Measurements from ENCODE around the gene FKBP2. TPM values are rescaled to one million over a fixed set of nuclear protein-coding genes. Genes with fewer than 3 reads are reported as not detected.
A peak's percentile ranks its signal among the peaks of the same experiment; 100 is the strongest.

FKBP2 gene
- total and polyA plus RNA-seq, 7 donors: 49.2 to 213 (median 70.5) TPM

- H3K27ac ChIP-seq: peak within 1 kb of the TSS; percentile 89 to 94 (median 92)
- DNase-seq: peak; percentile 96
- peaks cover 0 to 53% (median 37%) of the 10 kb centered on the region in 4 donors for H3K4me1 ChIP-seq
- intact Hi-C loops (cut with DNase I): loop anchor here (5.0 kb wide), 1 partner anchor 39 kb away; the partner anchor contains the start of gene STIP1
- TF ChIP-seq, protein P1, sequence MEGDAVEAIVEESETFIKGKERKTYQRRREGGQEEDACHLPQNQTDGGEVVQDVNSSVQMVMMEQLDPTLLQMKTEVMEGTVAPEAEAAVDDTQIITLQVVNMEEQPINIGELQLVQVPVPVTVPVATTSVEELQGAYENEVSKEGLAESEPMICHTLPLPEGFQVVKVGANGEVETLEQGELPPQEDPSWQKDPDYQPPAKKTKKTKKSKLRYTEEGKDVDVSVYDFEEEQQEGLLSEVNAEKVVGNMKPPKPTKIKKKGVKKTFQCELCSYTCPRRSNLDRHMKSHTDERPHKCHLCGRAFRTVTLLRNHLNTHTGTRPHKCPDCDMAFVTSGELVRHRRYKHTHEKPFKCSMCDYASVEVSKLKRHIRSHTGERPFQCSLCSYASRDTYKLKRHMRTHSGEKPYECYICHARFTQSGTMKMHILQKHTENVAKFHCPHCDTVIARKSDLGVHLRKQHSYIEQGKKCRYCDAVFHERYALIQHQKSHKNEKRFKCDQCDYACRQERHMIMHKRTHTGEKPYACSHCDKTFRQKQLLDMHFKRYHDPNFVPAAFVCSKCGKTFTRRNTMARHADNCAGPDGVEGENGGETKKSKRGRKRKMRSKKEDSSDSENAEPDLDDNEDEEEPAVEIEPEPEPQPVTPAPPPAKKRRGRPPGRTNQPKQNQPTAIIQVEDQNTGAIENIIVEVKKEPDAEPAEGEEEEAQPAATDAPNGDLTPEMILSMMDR (IDR thresholded peaks at IDR 0.05): peak in 1 of 4 experiments; percentile 18
- TF ChIP-seq EP300 (IDR thresholded peaks at IDR 0.05) (no peak), POLR2AphosphoS5 (IDR thresholded peaks at IDR 0.05) (peak; percentile 88 to 96 (median 92)), POLR2A (IDR thresholded peaks at IDR 0.05) (peak; percentile 90 to 95)
- H3K4me3 ChIP-seq: peak within 1 kb of the TSS; percentile 71 to 89 (median 80)
- 1% methylated on average over 54 of the region's 54 CpGs for WGBS, 2 donors
- no peaks in the 10 kb centered on the region for H3K9me3 ChIP-seq
- H3K36me3 ChIP-seq: peaks cover 0 to 14% (median 0%) of the 10 kb centered on the region in 4 donors
- H3K27me3 ChIP-seq: no peaks in the 10 kb centered on the region
These were observed 15.0 kb upstream of the FKBP2 start, which contains the start of the genes NUDT22 and TRPT1 for GRCh38 chr11:64225608-64226506. Gene NUDT22, plus strand, starts transcription at chr11:64226274. Its CDS starts 379 bp downstream, at chr11:64226653. Gene TRPT1, minus strand, starts transcription at chr11:64226186. Its CDS starts 326 bp downstream, at chr11:64225860.

- DNase-seq: peak; percentile 80
- no peak for TF ChIP-seq EP300 (IDR thresholded peaks at IDR 0.05)
- TF ChIP-seq, protein P1 (IDR thresholded peaks at IDR 0.05): no peak
- TF ChIP-seq POLR2A (IDR thresholded peaks at IDR 0.05): no peak
- no peak for TF ChIP-seq POLR2AphosphoS5 (IDR thresholded peaks at IDR 0.05)
These were observed 14.3 kb upstream of the FKBP2 start for GRCh38 chr11:64226507-64227051.

GRCh38 chr11:64227405-64227956, 13.4 kb upstream of the FKBP2 start:
- TF ChIP-seq POLR2AphosphoS5 (IDR thresholded peaks at IDR 0.05) (no peak), POLR2A (IDR thresholded peaks at IDR 0.05) (no peak), EP300 (IDR thresholded peaks at IDR 0.05) (no peak)
- TF ChIP-seq, protein P1 (IDR thresholded peaks at IDR 0.05): no peak
- peaks cover 0 to 7% (median 0%) of the 10 kb centered on the region in 4 donors for H3K36me3 ChIP-seq
- WGBS, 2 donors: 74 to 83% methylated on average over 3 of the region's 3 CpGs
- H3K27ac ChIP-seq: peak overlapping the region; percentile 89 to 94 (median 92)
- H3K4me1 ChIP-seq: peaks cover 0 to 60% (median 49%) of the 10 kb centered on the region in 4 donors
- H3K4me3 ChIP-seq: peak overlapping the region in 2 of 4 donors; percentile 71 to 89
- intact Hi-C loops (cut with DNase I): loop anchor here (5.0 kb wide), 1 partner anchor 40 kb away; the partner anchor contains the start of gene STIP1
- DNase-seq: peak; percentile 64
- H3K27me3 ChIP-seq: no peaks in the 10 kb centered on the region
- H3K9me3 ChIP-seq: no peaks in the 10 kb centered on the region

More at GRCh38 chr11:64226507-64227051, 14.3 kb upstream of the FKBP2 start:
- Histone ChIP-seq H3K27ac (peak overlapping the region; percentile 89 to 94 (median 92)), H3K4me1 (peaks cover 0 to 60% (median 45%) of the 10 kb centered on the region in 4 donors), H3K4me3 (peak overlapping the region; percentile 71 to 89 (median 80)), H3K27me3 (no peaks in the 10 kb centered on the region), H3K9me3 (no peaks in the 10 kb centered on the region), H3K36me3 (peaks cover 0 to 7% (median 0%) of the 10 kb centered on the region in 4 donors)
- intact Hi-C loops (cut with DNase I): loop anchor here (5.0 kb wide), 1 partner anchor 39 kb away; the partner anchor contains the start of gene STIP1
- 1 to 5% methylated on average over 26 of the region's 26 CpGs for WGBS, 2 donors

GRCh38 chr11:64229090-64229743, 11.7 kb upstream of the FKBP2 start:
- 87 to 89% methylated on average over 12 of the region's 12 CpGs for WGBS, 2 donors
- intact Hi-C loops (cut with DNase I): loop anchor here (5.0 kb wide), 1 partner anchor 42 kb away; the partner anchor contains the start of gene STIP1

More at GRCh38 chr11:64229090-64229743, 11.7 kb upstream of the FKBP2 start:
- Histone ChIP-seq H3K27ac (peak overlapping the region; percentile 95 to 98 (median 96)), H3K4me1 (peaks cover 0 to 75% (median 60%) of the 10 kb centered on the region in 4 donors), H3K27me3 (no peaks in the 10 kb centered on the region), H3K36me3 (peaks cover 0 to 3% (median 0%) of the 10 kb centered on the region in 4 donors), H3K4me3 (peak overlapping the region in 2 of 4 donors; percentile 70 to 82), H3K9me3 (no peaks in the 10 kb centered on the region)
- TF ChIP-seq, protein P1 (IDR thresholded peaks at IDR 0.05): no peak
- no peak for TF ChIP-seq POLR2AphosphoS5 (IDR thresholded peaks at IDR 0.05)
- no peak for TF ChIP-seq POLR2A (IDR thresholded peaks at IDR 0.05)
- TF ChIP-seq EP300 (IDR thresholded peaks at IDR 0.05): no peak
- no peak for DNase-seq

Measured in sigmoid colon (tissue), 7 donors.